ENCODE data around the gene RABGAP1. TPM values are rescaled to one million over a fixed set of nuclear protein-coding genes. Genes with fewer than 3 reads are reported as not detected.
A peak's percentile ranks its signal among the peaks of the same experiment; 100 is the strongest.

RABGAP1 gene
- total and polyA plus RNA-seq, 4 donors, result 30.8 to 100 (median 69.7) TPM

DNA sequence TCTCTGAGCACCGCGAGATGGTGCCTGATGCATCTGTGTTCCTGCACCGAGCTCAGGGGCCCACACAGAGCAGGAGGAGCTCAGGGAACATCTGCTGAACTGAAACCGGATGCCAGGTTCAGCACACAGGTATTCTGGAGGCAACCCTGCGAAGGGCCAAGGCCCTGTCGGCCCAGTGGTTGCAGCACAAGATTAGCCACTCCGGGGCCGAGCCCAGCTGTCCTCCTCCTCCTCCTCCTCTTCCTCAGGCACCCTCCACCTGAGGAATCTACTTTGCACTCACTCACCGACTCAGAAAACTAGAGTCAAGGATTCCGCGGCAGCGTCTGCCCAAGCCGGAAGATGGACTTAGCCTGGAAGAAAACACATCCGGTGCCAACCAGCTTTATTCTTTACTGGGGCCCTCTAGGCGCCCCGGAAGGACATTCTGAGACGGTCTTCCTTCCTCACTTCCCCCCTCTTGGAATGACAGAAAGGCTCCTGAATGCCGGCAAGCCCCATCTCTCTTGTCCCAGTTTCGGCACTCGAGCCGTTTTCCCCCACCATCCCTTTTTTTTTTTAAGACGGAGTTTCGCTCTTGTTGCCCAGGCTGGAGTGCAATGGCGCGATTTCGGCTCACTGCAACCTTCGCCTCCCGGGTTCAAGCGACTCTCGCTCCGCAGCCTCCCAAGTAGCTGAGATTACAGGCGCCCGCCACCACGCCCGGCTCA is 27.7 kb upstream of the RABGAP1 start, which contains the start of gene ZBTB6:
Gene ZBTB6, minus strand, starts transcription at position 360 of the 710 bp plus-strand sequence. CDS start 1,251 bp downstream, outside the sequence.
- WGBS, 2 donors, result 0% methylated on average over 35 of the region's 35 CpGs
- Histone ChIP-seq H3K27me3 (ENCODE audit: control insufficient read depth in 1 of 2, insufficient read depth in 2 of 2, low read length in 1 of 2) (no peaks in the 10 kb centered on the region), H3K4me1 (ENCODE audit: control insufficient read depth in 1 of 2, insufficient read depth in 2 of 2, low read length in 2 of 2) (peaks cover 0 to 1% of the 10 kb centered on the region in 2 donors), H3K27ac (ENCODE audit: low read depth in 1 of 2, low read length in 2 of 2) (peak within 1 kb of the TSS; percentile 59 to 72), H3K36me3 (ENCODE audit: control insufficient read depth in 1 of 2, insufficient read depth in 2 of 2, low read length in 1 of 2) (peaks cover 0 to 1% of the 10 kb centered on the region in 2 donors), H3K9me3 (ENCODE audit: control insufficient read depth, low read length) (no peaks in the 10 kb centered on the region), H3K4me3 (ENCODE audit: low read length in 2 of 2) (peak within 1 kb of the TSS; percentile 75 to 78)
- intact Hi-C loops (cut with DNase I), result loop anchor here in 1 of 2 donors (10.0 kb wide), 1 partner anchor 62 kb away; no protein-coding TSS in a partner anchor
- peak; percentile 72 to 83 for DNase-seq
- peak; percentile 94 for ATAC-seq (ENCODE audit: low FRiP score)

DNA sequence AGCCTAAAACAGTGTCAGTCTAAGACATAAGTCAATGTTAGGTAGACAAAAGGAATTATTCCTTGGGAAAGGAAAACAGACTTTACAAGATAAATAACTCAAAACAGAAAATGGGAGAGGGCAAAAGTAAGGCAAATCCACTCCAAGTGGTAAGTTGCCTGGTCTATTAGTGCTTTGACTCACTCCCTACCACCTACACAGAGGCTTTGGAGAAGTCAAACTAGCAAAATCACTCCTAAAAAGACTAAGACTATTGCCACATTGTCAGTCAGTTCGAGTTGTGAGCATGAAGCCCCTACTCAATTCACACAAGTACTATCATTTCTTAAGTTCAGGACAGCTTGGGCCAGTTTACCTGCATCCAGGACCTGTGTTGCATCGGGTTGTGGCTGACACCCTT is 22.5 kb upstream of the RABGAP1 start:
- peaks cover 0 to 4% of the 10 kb centered on the region in 2 donors for H3K36me3 ChIP-seq (ENCODE audit: control insufficient read depth in 1 of 2, insufficient read depth in 2 of 2, low read length in 1 of 2)
- peaks cover 0 to 1% of the 10 kb centered on the region in 2 donors for H3K4me1 ChIP-seq (ENCODE audit: control insufficient read depth in 1 of 2, insufficient read depth in 2 of 2, low read length in 2 of 2)
- H3K9me3 ChIP-seq (ENCODE audit: control insufficient read depth, low read length), result no peaks in the 10 kb centered on the region
- H3K27me3 ChIP-seq (ENCODE audit: control insufficient read depth in 1 of 2, insufficient read depth in 2 of 2, low read length in 1 of 2), result no peaks in the 10 kb centered on the region
- intact Hi-C loops (cut with DNase I), result loop anchor here in 1 of 2 donors (10.0 kb wide), 1 partner anchor 56 kb away; no protein-coding TSS in a partner anchor
- H3K4me3 ChIP-seq (ENCODE audit: low read length in 2 of 2), result no peak overlapping the region
- no peak for DNase-seq
- no peak for ATAC-seq (ENCODE audit: low FRiP score)
- 87 to 94% methylated on average over 2 of the region's 2 CpGs for WGBS, 2 donors
- no peak overlapping the region for H3K27ac ChIP-seq (ENCODE audit: low read depth in 1 of 2, low read length in 2 of 2)

DNA sequence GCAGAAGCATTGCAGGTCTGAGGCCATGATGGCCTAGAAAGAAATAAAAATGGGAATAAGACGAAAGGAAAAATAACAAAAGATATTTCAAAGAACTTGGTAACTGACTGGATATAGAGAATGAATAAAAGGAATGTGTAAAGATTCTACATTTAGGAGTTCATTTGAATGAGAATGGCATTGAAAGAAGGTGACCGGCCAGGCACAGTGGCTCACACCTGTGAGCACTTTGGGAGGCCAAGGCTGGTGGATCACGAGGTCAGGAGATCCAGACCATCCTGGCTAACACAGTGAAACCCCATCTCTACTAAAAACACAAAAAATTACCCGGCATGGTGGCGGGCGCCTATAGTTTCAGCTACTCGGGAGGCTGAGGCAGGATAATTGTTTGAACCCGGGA is 18.1 kb upstream of the RABGAP1 start:
- no peak for ATAC-seq (ENCODE audit: low FRiP score)
- Histone ChIP-seq H3K27me3 (ENCODE audit: control insufficient read depth in 1 of 2, insufficient read depth in 2 of 2, low read length in 1 of 2) (no peaks in the 10 kb centered on the region), H3K4me1 (ENCODE audit: control insufficient read depth in 1 of 2, insufficient read depth in 2 of 2, low read length in 2 of 2) (no peaks in the 10 kb centered on the region), H3K9me3 (ENCODE audit: control insufficient read depth, low read length) (no peaks in the 10 kb centered on the region), H3K4me3 (ENCODE audit: low read length in 2 of 2) (no peak overlapping the region), H3K27ac (ENCODE audit: low read depth in 1 of 2, low read length in 2 of 2) (no peak overlapping the region), H3K36me3 (ENCODE audit: control insufficient read depth in 1 of 2, insufficient read depth in 2 of 2, low read length in 1 of 2) (peaks cover 0 to 4% of the 10 kb centered on the region in 2 donors)
- DNase-seq, result no peak
- intact Hi-C loops (cut with DNase I), result no loop called here
- 86 to 93% methylated on average over 8 of the region's 8 CpGs for WGBS, 2 donors

DNA sequence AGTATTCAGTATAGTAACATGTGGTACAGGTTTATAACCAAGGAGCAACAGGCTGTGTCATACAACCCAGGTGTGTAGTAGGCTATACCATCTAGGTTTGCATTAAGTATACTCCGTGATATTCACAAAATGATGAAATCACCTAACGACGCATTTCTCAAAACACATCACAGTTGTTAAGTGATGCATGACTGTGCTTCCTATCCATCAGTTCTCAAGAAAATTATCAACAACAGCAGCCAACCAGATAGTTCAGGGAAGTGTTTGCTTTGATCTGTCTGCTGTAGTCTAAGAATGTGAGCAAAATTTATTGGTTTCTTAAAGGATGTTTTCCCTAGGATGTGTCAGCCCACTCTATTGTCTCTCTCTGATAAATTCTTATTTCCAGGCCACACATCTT is 16.9 kb upstream of the RABGAP1 start:
- DNase-seq (no peak), ATAC-seq (ENCODE audit: low FRiP score) (no peak)
- Histone ChIP-seq H3K4me1 (ENCODE audit: control insufficient read depth in 1 of 2, insufficient read depth in 2 of 2, low read length in 2 of 2) (no peaks in the 10 kb centered on the region), H3K36me3 (ENCODE audit: control insufficient read depth in 1 of 2, insufficient read depth in 2 of 2, low read length in 1 of 2) (no peaks in the 10 kb centered on the region), H3K27ac (ENCODE audit: low read depth in 1 of 2, low read length in 2 of 2) (no peak overlapping the region), H3K4me3 (ENCODE audit: low read length in 2 of 2) (no peak overlapping the region), H3K9me3 (ENCODE audit: control insufficient read depth, low read length) (no peaks in the 10 kb centered on the region), H3K27me3 (ENCODE audit: control insufficient read depth in 1 of 2, insufficient read depth in 2 of 2, low read length in 1 of 2) (no peaks in the 10 kb centered on the region)
- intact Hi-C loops (cut with DNase I), result no loop called here
- WGBS, 2 donors, result 67 to 79% methylated on average over 3 of the region's 3 CpGs

DNA sequence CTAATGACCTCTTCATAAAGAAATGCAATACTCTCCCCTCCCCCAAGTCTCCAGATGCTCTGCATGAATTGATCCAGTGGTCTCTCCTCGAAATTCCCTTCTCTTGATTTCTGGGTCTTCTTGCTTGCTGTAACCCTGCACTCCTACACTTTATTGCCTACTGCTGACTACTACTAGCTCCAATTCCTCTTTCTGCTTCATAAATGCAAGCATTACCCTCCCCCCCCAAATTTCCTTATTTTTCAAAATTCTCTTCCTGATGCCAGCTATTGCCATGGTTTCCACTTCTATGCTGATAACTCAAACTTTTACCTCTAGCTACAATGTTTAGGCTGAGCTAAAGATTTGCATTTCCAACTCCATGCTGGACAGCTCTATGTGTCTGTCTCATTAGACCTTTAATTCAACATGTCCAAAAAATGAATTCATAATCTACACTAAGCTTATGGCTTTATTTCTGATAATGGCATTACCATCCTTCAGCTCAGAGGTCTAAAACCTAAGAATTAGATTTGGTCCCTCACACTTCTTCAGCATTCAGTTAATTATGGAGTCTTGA is 10.9 kb upstream of the RABGAP1 start:
- no peak overlapping the region for H3K4me3 ChIP-seq (ENCODE audit: low read length in 2 of 2)
- 86 to 88% methylated on average over 1 of the region's 1 CpG for WGBS, 2 donors
- H3K4me1 ChIP-seq (ENCODE audit: control insufficient read depth in 1 of 2, insufficient read depth in 2 of 2, low read length in 2 of 2), result no peaks in the 10 kb centered on the region
- no peaks in the 10 kb centered on the region for H3K36me3 ChIP-seq (ENCODE audit: control insufficient read depth in 1 of 2, insufficient read depth in 2 of 2, low read length in 1 of 2)
- intact Hi-C loops (cut with DNase I), result no loop called here
- DNase-seq, result no peak
- H3K27ac ChIP-seq (ENCODE audit: low read depth in 1 of 2, low read length in 2 of 2), result no peak overlapping the region
- no peak for ATAC-seq (ENCODE audit: low FRiP score)
- no peaks in the 10 kb centered on the region for H3K9me3 ChIP-seq (ENCODE audit: control insufficient read depth, low read length)
- H3K27me3 ChIP-seq (ENCODE audit: control insufficient read depth in 1 of 2, insufficient read depth in 2 of 2, low read length in 1 of 2), result no peaks in the 10 kb centered on the region

DNA sequence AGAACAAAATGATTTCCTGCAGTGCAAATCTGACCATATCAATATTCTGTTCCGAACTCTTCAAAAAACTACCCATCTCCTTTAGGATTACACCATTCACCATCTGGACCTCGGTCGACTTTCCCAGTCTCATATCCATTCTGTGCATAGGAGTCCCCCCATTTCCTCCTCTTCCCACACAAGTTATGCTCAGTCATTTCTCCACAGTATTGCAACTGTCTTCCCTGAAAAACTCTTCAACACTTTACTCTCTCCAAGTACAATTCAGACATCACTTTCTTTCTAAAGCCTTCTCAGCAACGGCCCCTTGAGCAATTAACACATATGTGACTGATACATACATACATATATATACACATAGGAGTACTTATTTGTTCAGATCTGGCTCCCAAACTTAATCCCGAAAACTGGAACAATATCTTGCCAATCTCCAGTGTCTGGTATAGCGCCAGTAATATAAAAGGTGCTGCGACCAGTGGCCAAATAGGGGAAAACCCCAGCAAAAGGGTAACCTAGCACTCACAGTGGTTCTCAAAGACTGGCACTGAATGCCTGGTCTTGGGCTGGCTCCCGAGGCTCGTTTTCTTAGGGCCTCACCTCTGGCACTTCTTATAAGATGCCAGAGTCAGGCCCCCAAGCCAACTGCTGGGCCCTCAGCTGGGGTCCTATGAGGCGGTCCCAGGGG is 10.1 kb upstream of the RABGAP1 start:
- Histone ChIP-seq H3K9me3 (ENCODE audit: control insufficient read depth, low read length) (no peaks in the 10 kb centered on the region), H3K4me1 (ENCODE audit: control insufficient read depth in 1 of 2, insufficient read depth in 2 of 2, low read length in 2 of 2) (no peaks in the 10 kb centered on the region), H3K4me3 (ENCODE audit: low read length in 2 of 2) (peak overlapping the region; percentile 89 to 92), H3K27ac (ENCODE audit: low read depth in 1 of 2, low read length in 2 of 2) (peak overlapping the region in 1 of 2 donors; percentile 39), H3K36me3 (ENCODE audit: control insufficient read depth in 1 of 2, insufficient read depth in 2 of 2, low read length in 1 of 2) (no peaks in the 10 kb centered on the region), H3K27me3 (ENCODE audit: control insufficient read depth in 1 of 2, insufficient read depth in 2 of 2, low read length in 1 of 2) (no peaks in the 10 kb centered on the region)
- ATAC-seq (ENCODE audit: low FRiP score), result no peak
- no peak for DNase-seq
- WGBS, 2 donors, result 19% methylated on average over 10 of the region's 10 CpGs
- intact Hi-C loops (cut with DNase I), result no loop called here

DNA sequence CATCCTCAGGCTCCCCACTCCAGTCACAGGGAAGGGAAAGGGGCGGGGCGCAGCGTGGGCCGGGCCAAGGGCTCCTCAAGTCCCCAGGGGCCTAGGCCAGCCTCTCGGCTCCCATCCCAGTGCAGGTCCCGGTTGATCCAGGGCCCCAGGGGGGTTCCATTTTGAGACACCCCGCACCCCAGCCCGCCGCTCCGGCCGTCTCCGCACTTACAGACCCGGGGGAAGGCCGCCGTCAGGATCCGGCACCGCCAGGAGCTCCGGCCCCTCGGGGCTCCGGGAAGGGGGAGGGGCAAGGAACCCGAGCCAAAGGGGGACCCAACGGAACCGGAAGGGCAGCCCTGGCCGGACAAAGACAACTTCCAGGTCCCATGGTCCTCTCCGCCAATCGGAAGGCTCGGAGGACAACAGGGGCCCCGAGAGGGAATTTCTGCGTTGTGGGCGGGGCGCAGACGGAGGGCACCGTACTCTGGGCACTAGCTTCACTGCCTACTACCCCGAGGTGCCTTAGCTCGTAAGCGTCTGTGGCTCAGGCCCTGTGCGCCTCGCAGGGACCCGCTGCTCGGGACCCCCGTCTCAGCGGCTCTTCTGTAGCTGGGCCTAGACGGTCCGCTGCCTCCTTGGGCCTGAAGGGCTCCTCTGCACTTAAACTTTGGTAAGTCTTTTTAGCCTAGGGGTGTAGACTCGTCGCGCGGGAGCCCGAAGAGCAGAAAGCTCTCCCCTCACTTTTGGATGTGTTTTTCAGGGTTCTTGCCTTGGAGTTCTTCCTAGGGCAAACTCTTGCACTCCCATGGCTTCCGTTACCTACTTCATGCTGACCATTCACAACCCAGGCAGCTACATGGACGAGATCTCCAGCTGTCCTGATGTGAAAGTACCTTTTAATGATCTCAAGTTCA is 9.3 kb upstream of the RABGAP1 start, which contains the start of gene ZBTB26:
Gene ZBTB26, minus strand, starts transcription at position 287 of the 896 bp plus-strand sequence. CDS start 11,578 bp downstream, outside the sequence.
- H3K4me1 ChIP-seq (ENCODE audit: control insufficient read depth in 1 of 2, insufficient read depth in 2 of 2, low read length in 2 of 2), result no peaks in the 10 kb centered on the region
- intact Hi-C loops (cut with DNase I), result no loop called here

DNA sequence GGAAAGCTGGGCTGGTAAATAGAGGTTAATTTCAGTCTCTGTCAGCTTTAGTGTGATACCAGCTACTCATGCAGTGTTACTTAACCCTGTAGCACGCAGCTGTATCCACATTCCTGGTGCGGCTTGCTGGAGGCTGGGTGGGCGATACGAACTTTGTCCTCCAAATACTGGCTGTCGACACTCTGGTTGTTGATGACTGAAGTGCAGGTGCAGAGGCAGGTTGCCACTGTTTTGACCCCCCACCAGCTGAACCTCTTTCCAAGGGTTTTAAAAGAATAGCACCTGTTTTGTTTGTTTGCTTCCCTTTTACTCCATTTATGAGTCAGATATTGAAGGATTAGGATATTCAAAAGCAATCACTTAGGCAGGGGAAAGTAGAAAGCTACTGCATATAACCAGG is 4.4 kb upstream of the RABGAP1 start:
- Histone ChIP-seq H3K36me3 (ENCODE audit: control insufficient read depth in 1 of 2, insufficient read depth in 2 of 2, low read length in 1 of 2) (no peaks in the 10 kb centered on the region), H3K4me1 (ENCODE audit: control insufficient read depth in 1 of 2, insufficient read depth in 2 of 2, low read length in 2 of 2) (peaks cover 0 to 2% of the 10 kb centered on the region in 2 donors), H3K4me3 (ENCODE audit: low read length in 2 of 2) (no peak overlapping the region), H3K27me3 (ENCODE audit: control insufficient read depth in 1 of 2, insufficient read depth in 2 of 2, low read length in 1 of 2) (no peaks in the 10 kb centered on the region), H3K9me3 (ENCODE audit: control insufficient read depth, low read length) (no peaks in the 10 kb centered on the region), H3K27ac (ENCODE audit: low read depth in 1 of 2, low read length in 2 of 2) (no peak overlapping the region)
- WGBS, 2 donors, result 93 to 94% methylated on average over 5 of the region's 5 CpGs
- DNase-seq, result no peak
- intact Hi-C loops (cut with DNase I), result no loop called here
- ATAC-seq (ENCODE audit: low FRiP score), result no peak

More for the DNA sequence above, 9.3 kb upstream of the RABGAP1 start, which contains the start of gene ZBTB26:
- 0 to 1% methylated on average over 50 to 51 of the region's 51 CpGs for WGBS, 2 donors
- peak within 1 kb of the TSS; percentile 89 to 96 for H3K4me3 ChIP-seq (ENCODE audit: low read length in 2 of 2)
- H3K27ac ChIP-seq (ENCODE audit: low read depth in 1 of 2, low read length in 2 of 2), result peak within 1 kb of the TSS; percentile 22 to 87
- ATAC-seq (ENCODE audit: low FRiP score) (peak; percentile 99), DNase-seq (peak; percentile 97 to 98)
- H3K9me3 ChIP-seq (ENCODE audit: control insufficient read depth, low read length), result no peaks in the 10 kb centered on the region
- H3K36me3 ChIP-seq (ENCODE audit: control insufficient read depth in 1 of 2, insufficient read depth in 2 of 2, low read length in 1 of 2), result no peaks in the 10 kb centered on the region
- H3K27me3 ChIP-seq (ENCODE audit: control insufficient read depth in 1 of 2, insufficient read depth in 2 of 2, low read length in 1 of 2), result no peaks in the 10 kb centered on the region
